ENCODE measurements around the gene WIPF2.

Gene WIPF2

GRCh38 chr17:40326832-40327199 is 107.7 kb downstream of the WIPF2 start:
- H3K27me3 ChIP-seq (ENCODE audit: insufficient read depth, low read length, poor library complexity): no peaks in the 10 kb centered on the region
- TF ChIP-seq, protein P1, sequence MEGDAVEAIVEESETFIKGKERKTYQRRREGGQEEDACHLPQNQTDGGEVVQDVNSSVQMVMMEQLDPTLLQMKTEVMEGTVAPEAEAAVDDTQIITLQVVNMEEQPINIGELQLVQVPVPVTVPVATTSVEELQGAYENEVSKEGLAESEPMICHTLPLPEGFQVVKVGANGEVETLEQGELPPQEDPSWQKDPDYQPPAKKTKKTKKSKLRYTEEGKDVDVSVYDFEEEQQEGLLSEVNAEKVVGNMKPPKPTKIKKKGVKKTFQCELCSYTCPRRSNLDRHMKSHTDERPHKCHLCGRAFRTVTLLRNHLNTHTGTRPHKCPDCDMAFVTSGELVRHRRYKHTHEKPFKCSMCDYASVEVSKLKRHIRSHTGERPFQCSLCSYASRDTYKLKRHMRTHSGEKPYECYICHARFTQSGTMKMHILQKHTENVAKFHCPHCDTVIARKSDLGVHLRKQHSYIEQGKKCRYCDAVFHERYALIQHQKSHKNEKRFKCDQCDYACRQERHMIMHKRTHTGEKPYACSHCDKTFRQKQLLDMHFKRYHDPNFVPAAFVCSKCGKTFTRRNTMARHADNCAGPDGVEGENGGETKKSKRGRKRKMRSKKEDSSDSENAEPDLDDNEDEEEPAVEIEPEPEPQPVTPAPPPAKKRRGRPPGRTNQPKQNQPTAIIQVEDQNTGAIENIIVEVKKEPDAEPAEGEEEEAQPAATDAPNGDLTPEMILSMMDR (IDR thresholded peaks at IDR 0.05; ENCODE audit: borderline replicate concordance, extremely low read depth, low read length, poor library complexity, severe bottlenecking): no peak
- TF ChIP-seq EZH2 (IDR thresholded peaks at IDR 0.05; ENCODE audit: borderline replicate concordance, low read depth, low read length, severe bottlenecking): no peak
- no peak overlapping the region for H3K4me3 ChIP-seq (ENCODE audit: low read depth in 1 of 2, low read length in 2 of 2)
- DNase-seq: no peak
- H3K4me2 ChIP-seq (ENCODE audit: insufficient read depth, low read length): no peak overlapping the region
- no peak overlapping the region for H3K9ac ChIP-seq (ENCODE audit: low read depth, low read length)
- H2AFZ ChIP-seq (ENCODE audit: low read depth, low read length): no peak overlapping the region
- peaks cover 44% of the 10 kb centered on the region for H4K20me1 ChIP-seq (ENCODE audit: insufficient read depth, low read length)
- H3K9me3 ChIP-seq (ENCODE audit: insufficient read depth, low read length, severe bottlenecking): no peaks in the 10 kb centered on the region
- H3K4me1 ChIP-seq (ENCODE audit: insufficient read depth, low read length): peaks cover 46% of the 10 kb centered on the region
- ATAC-seq (ENCODE audit: insufficient read depth, low read depth): no peak
- no peak overlapping the region for H3K27ac ChIP-seq (ENCODE audit: low read length)
- peaks cover 7% of the 10 kb centered on the region; the same call in 1 of the 2 replicates for H3K36me3 ChIP-seq (ENCODE audit: insufficient read depth, low read length)
- peaks cover 16% of the 10 kb centered on the region for H3K79me2 ChIP-seq (ENCODE audit: insufficient read depth, low read length)

DNA sequence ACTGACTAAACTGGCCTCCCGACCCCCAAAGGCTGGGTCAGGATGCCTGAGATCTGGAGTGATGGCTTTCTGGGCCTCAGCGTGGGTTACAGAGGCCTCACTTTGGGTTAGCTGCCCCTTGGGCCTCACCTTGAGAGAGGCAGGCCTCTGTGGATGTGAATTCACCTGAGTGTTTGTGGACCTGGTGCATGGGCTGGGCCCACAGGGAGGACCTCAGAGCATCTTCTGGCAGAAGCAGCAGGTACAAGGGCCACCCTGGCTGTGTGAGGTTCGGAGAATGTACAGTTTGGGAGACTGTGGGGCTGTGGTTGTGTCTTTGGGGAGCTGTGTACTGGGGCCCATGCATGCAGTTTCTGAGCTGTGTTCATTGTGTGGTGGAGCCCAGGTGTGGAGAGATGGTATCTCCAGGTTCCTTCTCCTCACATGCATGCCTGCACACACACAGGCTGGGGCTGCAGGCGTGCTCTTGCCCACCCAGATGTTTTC is 108.2 kb downstream of the WIPF2 start:
- H3K9me3 ChIP-seq (ENCODE audit: insufficient read depth, low read length, severe bottlenecking): no peaks in the 10 kb centered on the region
- H3K27me3 ChIP-seq (ENCODE audit: insufficient read depth, low read length, poor library complexity): no peaks in the 10 kb centered on the region
- no peak overlapping the region for H3K4me3 ChIP-seq (ENCODE audit: low read depth in 1 of 2, low read length in 2 of 2)
- no peak overlapping the region for H3K4me2 ChIP-seq (ENCODE audit: insufficient read depth, low read length)
- no peak overlapping the region for H2AFZ ChIP-seq (ENCODE audit: low read depth, low read length)
- peaks cover 40% of the 10 kb centered on the region for H4K20me1 ChIP-seq (ENCODE audit: insufficient read depth, low read length)
- H3K27ac ChIP-seq (ENCODE audit: low read length): no peak overlapping the region
- ATAC-seq (ENCODE audit: insufficient read depth, low read depth): no peak
- DNase-seq: no peak
- H3K9ac ChIP-seq (ENCODE audit: low read depth, low read length): no peak overlapping the region
- peaks cover 16% of the 10 kb centered on the region for H3K79me2 ChIP-seq (ENCODE audit: insufficient read depth, low read length)
- TF ChIP-seq, protein P1 (IDR thresholded peaks at IDR 0.05; ENCODE audit: borderline replicate concordance, extremely low read depth, low read length, poor library complexity, severe bottlenecking): no peak
- no peak for TF ChIP-seq EZH2 (IDR thresholded peaks at IDR 0.05; ENCODE audit: borderline replicate concordance, low read depth, low read length, severe bottlenecking)
- peaks cover 41% of the 10 kb centered on the region for H3K4me1 ChIP-seq (ENCODE audit: insufficient read depth, low read length)
- peaks cover 8% of the 10 kb centered on the region; the same call in 1 of the 2 replicates for H3K36me3 ChIP-seq (ENCODE audit: insufficient read depth, low read length)

DNA sequence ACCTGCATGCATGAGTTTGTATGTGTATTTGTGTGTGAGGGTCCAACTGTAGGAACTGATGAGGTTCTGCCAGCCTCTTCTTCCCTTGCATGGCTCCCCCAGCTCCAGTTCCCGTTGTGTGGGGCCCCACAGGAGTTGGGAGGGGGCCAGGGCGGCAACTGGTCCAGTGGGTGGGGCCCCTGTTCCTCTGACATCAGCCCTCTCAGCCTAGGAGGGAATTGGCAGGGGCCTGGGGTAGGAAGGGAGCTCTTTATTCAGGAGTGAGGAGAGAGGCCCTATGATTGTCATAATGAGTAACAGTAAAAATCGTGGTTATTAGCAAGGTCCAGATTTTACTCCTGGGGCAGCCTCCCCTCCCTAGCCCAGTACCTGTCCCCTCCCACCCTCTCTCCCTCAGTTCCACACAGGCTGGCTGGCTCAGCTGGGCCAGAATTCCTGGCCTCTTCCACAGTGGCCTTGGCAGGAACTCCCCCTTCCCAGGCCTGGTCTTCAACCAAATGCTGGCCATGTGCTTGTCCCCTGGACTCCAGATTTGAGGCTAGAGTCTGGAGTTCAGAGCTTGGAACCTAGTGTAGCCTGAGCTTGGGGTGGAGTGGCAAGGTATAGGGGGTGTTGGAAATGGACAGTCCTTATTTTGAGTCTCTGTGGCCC is 108.8 kb downstream of the WIPF2 start:
- no peak overlapping the region for H3K4me3 ChIP-seq (ENCODE audit: low read depth in 1 of 2, low read length in 2 of 2)
- peaks cover 35% of the 10 kb centered on the region for H3K4me1 ChIP-seq (ENCODE audit: insufficient read depth, low read length)
- H3K9me3 ChIP-seq (ENCODE audit: insufficient read depth, low read length, severe bottlenecking): no peaks in the 10 kb centered on the region
- no peak for DNase-seq
- no peak overlapping the region for H2AFZ ChIP-seq (ENCODE audit: low read depth, low read length)
- peaks cover 39% of the 10 kb centered on the region for H4K20me1 ChIP-seq (ENCODE audit: insufficient read depth, low read length)
- H3K27me3 ChIP-seq (ENCODE audit: insufficient read depth, low read length, poor library complexity): no peaks in the 10 kb centered on the region
- no peak for TF ChIP-seq EZH2 (IDR thresholded peaks at IDR 0.05; ENCODE audit: borderline replicate concordance, low read depth, low read length, severe bottlenecking)
- TF ChIP-seq, protein P1 (IDR thresholded peaks at IDR 0.05; ENCODE audit: borderline replicate concordance, extremely low read depth, low read length, poor library complexity, severe bottlenecking): no peak
- H3K79me2 ChIP-seq (ENCODE audit: insufficient read depth, low read length): peaks cover 16% of the 10 kb centered on the region
- no peak overlapping the region for H3K9ac ChIP-seq (ENCODE audit: low read depth, low read length)
- no peak overlapping the region for H3K4me2 ChIP-seq (ENCODE audit: insufficient read depth, low read length)
- peaks cover 8% of the 10 kb centered on the region; the same call in 1 of the 2 replicates for H3K36me3 ChIP-seq (ENCODE audit: insufficient read depth, low read length)
- ATAC-seq (ENCODE audit: insufficient read depth, low read depth): no peak
- H3K27ac ChIP-seq (ENCODE audit: low read length): no peak overlapping the region
